NCI-H345 treated with DMSO at 0.1 percent for 48 hours (cell line): ENCODE measurements around the gene TFAP2E.

Source experiments
- DNase-seq: peaks from one replicate; lab custom pipeline; 2025; ENCODE audit not compliant: unreplicated experiment; lab: John Stamatoyannopoulos, UW

TFAP2E gene

DNA sequence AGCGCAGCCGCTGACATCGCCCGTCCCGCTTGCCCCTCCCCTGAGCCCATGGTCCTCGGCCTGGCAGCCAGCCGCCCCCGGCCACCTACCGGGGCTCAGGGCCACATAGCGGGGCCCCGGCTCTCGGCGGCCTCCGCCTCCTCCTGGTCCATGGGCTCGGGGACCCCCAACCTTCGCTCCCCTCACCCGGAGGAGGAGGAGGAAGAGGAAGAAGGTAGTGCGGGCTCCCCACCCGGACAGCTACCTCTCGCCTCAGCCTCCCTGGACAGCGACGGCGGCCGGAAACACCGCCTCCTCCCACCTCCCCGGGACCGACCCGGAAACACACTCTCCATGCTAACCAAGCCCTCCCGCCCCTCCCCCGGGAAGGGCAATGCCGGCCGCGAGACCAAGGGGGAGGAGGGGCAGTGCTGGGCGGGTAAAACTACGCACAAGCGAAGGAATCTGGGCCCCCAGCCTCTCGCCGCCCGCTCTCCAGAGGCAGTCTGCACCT is 15.9 kb upstream of the TFAP2E start, which contains the start of gene KIAA0319L:
KIAA0319L (minus strand) TSS at position 286 of the 493 bp plus-strand sequence. CDS start 2,912 bp downstream, outside the sequence.
- peak; percentile 81 for DNase-seq

DNA sequence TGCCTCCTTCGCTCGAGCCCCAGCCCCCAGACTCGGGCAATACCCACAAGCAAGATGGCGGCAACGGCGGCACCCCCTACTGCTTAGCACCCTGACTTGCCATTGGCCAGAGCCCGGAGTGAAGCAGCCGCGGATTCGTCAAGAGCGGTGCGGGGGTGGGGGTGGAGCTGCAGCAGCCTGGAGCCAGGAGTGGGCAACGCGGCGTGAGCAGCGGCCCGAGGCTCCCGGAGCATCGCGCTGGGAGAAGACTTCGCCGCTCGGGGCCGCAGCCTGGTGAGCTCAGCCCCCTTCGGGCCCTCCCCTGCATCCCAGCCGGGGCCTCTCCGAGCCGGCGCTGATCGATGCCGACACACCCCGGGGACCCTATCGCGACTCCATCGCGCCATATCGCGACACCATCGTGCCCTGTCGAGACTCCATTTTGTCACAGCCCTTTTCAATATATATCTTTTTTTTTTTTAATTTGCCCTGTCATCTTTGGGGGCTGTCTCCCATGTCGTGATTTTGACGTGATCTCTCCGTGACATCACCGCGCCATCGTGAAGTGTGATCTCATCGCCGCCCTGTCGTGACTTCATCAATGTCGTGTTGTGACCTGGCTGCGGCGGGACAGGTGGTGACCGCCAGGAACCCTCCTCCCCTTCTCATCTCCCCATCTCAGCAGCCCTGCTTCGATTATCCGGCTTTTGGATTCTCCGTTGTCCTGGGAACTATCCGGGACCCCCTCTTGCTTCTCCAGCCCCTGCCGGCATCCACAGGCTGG is 15.3 kb upstream of the TFAP2E start, which contains the start of gene NCDN:
NCDN (plus strand) TSS at position 189 of the 763 bp plus-strand sequence; CDS start at position 581, 392 bp downstream.
- peak; percentile 94 for DNase-seq

DNA sequence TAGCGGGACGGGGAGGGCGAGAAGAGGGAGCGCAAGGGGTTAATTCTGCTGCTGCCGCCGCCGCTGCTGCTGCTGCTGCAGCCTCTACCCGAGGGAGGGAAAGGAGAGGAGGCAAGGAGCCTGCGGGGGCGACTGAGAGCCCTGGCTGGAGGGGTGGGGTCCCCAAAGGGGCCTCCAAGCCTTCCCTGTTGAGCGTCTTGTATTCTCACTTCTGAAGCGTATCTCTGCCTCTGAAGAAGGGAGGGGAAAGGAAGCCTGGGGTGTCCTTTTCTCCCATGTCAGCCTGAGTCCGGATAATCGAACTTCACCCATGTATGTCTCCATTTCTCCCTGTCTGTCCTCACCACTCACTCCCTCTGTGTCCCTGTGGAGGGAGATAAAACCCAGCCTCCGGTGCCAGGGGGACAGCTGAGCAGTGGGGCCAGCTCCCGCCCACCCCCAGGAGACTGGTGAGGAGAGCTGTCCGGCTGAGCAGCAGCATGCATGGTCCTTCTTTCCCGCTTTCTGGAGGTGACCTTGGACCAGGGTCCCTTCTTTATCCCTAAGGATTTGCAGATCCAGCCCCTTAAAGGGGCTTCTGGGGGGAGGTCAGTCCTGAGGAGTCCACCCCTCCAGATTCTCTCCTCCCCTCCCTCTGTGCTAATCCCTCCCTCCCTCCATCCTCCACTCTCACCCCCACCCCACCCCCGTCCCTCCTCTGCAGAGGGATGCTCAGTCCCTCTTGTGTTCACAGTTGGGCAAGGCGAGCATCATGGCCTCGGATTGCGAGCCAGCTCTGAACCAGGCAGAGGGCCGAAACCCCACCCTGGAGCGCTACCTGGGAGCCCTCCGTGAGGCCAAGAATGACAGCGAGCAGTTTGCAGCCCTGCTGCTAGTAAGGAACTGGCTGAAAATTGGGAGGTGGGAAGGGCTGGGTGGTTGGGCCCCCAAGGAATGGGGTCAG is 14.5 kb upstream of the TFAP2E start:
- DNase-seq, result no peak

DNA sequence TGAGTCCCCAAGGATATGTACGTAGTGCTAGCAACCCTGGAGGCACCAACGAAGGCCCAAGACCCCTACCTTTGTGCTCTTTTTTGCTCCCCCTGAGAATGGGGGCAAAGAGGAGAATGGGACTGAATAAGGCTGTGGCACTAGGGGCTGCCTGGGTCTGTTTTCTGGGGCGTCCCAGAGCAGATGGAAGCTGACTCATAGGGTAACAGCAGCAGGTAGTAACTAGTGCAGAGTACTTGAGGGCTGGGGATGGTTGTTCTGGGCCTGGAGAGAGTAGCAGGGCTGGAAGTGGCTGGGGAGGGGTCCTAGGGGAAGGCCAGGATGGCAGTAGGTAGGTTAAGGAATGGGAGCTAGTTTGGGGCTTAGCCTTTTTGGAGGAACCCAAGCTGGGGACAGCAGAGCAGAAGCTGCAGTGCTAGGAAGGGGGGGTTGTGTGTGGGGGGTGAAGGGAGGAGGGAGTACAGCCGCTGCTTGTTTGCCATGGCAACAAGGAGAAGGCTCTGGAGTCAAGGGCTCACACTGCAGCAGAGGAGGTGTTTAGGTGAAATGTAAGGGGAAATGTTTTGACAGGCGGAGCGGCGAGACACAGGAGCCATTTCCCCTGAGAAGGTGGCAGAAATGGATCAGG is 13.7 kb upstream of the TFAP2E start:
- no peak for DNase-seq

DNA sequence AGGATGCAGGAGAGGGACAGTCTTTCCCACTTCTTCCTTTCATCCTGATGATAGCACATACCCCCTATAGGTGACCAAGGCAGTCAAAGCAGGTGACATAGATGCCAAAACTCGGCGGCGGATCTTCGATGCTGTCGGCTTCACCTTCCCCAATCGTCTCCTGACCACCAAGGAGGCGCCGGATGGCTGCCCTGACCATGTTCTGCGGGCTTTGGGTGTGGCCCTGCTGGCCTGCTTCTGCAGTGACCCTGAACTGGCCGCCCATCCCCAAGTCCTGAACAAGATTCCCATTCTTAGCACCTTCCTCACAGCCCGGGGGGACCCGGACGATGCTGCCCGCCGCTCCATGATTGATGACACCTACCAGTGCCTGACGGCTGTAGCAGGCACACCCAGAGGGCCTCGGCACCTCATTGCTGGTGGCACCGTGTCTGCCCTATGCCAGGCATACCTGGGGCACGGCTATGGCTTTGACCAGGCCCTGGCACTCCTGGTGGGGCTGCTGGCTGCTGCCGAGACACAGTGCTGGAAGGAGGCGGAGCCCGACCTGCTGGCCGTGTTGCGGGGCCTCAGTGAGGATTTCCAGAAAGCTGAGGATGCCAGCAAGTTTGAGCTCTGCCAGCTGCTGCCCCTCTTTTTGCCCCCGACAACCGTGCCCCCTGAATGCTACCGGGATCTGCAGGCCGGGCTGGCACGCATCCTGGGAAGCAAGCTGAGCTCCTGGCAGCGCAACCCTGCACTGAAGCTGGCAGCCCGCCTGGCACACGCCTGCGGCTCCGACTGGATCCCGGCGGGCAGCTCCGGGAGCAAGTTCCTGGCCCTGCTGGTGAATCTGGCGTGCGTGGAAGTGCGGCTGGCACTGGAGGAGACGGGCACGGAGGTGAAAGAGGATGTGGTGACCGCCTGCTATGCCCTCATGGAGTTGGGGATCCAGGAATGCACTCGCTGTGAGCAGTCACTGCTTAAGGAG is 12.6 kb upstream of the TFAP2E start:
- DNase-seq, result no peak

DNA sequence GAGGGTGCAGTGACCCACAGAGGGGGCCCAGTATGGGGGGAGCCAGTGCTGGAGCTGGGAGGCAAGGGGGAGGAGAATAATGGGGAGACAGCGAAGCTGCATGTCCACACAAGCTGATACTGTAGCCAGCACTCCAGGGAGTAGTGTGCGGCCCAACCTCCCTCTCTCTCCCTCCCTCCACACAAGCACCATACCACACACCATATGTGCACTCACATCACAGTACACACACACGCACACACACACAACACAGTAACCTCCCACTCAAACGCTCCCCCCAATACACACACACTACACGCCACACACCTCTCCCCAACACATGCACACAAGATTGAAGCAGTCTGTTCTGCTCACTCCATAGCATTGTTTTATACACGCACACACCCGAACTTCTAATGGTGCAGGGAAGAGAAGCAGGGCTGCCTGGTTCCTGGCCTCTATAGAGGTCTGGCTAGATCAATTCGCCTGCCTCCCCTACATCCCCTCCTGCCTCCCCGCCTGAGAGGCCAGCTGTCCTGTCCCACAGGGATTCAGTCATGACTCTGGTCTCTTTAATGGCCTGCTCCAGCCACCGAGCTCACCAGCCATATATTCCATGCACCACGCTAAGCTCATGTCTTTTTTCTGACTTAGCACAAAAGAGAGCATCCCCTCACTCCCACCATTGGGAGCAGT is 11.7 kb upstream of the TFAP2E start:
- DNase-seq, result no peak

DNA sequence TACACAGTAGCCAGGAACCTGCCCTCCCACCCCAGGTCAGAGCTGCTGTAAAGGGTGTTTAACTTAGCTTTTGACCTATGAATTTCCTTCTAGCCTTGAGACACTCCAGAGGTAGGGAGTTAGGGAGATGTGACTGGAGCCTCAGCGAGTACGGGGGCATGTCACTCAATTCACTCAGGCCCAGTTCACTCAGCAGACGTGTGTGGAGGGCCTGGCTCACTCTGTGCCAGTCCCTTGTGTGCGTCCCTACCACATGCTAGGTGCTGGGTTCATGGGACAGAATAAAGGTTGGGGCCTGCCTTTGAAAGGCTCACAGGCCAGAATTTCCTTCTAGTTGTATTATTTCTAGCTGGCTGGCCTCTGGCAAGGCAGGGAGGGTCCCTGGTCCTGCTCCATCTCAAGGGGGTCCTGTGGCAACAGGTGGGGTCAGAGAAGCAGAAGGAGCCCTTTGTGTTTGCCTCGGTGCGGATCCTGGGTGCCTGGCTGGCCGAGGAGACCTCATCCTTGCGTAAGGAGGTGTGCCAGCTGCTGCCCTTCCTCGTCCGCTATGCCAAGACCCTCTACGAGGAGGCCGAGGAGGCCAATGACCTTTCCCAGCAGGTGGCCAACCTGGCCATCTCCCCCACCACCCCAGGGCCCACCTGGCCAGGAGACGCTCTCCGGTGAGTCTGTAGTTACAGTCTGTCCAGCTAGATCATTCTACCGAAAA is 11.0 kb upstream of the TFAP2E start:
- DNase-seq, result no peak

DNA sequence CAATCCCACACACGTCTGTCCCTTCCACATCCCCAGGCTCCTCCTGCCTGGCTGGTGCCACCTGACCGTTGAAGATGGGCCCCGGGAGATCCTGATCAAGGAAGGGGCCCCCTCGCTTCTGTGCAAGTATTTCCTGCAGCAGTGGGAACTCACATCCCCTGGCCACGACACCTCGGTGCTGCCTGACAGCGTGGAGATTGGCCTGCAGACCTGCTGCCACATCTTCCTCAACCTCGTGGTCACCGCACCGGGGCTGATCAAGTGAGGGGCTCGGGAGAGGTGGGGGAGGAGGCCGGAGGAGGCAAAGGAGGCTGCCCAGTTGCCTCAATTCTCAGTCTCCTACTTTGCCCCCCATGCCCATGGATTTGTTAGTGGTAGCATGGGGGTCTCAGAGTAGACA is 9.9 kb upstream of the TFAP2E start:
- no peak for DNase-seq

DNA sequence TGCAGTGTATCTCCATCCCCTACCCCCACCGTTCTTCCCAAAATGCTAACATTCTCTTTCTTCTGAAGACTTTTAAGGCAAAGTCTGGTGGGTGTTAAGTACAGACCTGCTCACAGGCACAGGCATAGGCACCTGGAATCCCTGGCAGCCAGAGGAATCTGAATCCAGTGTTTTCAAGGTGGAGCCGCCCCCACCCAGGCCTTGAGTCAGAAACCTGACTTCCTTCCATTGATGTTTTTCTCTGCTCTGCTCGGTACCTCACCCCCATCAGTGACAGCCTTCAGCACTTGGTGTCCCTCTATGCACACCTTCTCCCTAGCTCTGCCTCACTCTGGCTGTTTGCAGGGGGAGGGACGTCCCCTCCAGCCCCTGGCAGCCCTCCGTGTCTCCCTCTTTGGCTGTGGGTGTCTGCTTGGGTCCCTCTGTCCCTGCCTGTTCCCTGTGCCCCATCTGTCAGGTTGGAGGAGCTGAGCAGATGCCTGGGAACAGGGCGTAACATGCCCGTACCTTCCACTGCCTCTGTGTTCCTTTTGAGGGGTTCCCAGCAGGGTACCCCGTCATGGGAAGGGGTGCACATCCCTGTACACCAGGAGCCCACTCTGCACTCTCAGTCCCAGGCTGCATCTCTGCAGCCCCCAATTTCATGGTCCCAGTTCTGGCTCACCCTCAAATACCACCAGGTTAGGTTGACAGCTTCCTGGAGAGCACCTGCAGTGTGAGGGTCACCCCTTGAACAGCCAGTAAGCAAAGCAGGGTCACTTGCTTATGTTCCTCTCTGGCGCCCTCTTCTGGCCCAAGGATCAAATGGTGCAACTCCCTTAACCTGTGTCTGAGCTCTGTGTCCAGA is 8.9 kb upstream of the TFAP2E start:
- peak; percentile 37 for DNase-seq

DNA sequence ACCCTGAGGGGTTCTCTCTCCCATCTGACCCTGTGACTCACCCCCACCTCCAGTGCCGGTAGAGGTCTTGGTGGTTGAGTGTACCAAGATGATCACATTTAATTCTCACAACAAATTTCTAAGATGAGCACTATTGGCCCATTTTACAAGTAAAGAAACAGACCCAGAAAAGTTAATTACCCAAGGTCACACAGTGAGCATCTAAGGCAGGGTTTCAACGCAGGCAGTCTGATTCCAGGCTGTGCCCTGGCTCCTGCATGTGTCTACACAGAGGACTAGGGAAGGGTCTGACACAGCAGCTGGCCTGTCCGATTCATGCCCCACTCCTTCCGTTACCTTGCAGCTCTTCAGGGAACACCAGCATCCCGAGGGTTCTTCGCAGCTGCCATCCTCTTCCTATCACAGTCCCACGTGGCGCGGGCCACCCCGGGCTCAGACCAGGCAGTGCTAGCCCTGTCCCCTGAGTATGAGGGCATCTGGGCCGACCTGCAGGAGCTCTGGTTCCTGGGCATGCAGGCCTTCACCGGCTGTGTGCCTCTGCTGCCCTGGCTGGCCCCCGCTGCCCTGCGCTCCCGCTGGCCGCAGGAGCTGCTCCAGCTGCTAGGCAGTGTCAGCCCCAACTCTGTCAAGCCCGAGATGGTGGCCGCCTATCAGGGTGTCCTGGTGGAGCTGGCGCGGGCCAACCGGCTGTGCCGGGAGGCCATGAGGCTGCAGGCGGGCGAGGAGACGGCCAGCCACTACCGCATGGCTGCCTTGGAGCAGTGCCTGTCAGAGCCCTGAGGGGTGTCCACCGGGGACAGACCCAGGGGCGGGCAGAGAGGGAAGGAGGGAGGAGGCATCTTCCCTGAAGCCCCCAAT is 8.0 kb upstream of the TFAP2E start:
- DNase-seq, result no peak

DNA sequence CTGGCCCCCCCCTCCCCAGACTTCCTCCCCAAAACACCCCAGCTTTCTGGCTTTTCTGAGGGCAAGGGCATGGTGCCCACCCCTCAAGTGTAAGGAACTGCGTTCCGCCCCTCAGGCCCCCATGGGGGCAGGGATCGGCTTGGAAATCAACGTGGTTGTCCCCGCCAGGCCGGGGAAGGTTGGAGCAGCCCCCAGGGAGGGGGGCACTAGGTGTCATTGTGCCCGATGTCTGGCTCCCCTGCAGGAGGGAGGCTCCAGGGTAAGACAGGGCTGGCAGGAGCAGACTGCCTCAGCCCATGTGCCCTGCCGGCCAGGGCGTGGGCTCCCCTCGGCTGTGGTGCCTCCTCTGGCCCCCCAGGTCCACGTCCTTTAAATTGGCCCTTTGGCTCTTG is 7.4 kb upstream of the TFAP2E start:
- DNase-seq, result no peak

DNA sequence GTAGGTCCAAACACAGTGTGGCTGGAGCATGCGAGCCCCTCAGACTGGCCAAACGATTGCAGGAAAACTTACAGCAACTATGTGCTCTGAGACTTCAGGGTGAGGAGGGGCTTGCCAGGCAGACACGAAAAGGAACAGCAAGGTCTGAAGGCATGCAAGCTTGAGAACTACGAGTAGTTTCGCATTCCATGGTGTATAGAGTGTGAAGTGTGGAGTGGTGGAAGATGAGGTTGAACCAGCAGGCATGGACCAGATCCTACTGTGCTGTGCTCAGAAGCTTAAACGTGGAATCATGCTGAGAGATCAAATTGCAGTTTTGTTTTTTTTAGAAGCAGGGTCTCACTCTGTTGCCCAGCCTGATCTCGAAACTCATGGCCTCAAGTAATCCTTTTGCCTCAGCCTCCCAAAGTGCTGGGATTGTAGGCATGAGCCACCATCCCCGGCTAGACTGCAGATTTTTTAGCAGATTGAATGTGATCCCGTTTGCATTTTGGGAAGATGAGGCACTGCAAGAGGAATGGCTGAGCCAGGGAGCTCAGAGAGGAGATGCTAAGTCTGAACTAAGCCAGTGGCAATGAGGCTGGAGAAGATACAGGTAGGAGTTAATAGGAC is 5.1 kb upstream of the TFAP2E start:
- DNase-seq, result no peak

DNA sequence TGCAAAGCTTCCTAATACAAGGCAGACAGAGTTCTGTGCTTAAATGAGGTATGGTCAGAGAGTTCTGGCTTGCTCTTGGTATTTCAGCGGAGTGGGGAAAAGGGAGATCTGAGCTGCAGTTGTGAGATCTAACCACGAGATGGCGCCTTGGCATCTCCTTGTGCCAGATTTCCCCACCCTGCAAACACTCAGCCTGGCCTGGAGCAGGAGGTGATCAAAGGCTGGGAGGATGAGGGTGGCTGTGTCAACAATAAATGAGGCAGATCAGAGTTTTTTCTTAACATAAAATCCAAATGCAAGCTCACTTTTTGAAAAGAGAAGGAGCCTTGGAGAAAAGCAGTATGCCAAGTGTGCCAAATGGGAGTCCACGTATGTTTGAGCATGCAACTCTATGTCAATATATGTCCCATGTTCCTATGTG is 4.1 kb upstream of the TFAP2E start:
- DNase-seq, result peak; percentile 79

DNA sequence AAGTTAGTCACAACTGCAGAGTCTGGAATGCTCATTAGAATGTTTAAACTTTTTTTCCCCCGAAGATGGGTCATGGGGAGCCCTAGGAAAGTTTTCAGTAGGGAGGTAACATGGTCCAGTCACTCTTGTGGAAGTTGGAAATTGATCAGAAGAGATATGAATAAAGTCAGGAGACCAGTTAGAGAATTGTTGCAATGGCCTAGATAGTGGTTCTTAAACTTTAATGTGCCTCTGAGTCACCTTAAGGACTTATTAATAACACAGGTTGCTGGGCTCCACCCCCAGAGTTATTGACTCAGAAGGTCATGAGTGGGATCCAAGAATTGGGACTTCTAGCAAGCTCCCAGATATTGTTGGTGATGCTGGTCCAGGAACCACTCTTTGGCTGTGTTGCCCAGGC is 3.2 kb upstream of the TFAP2E start:
- no peak for DNase-seq

DNA sequence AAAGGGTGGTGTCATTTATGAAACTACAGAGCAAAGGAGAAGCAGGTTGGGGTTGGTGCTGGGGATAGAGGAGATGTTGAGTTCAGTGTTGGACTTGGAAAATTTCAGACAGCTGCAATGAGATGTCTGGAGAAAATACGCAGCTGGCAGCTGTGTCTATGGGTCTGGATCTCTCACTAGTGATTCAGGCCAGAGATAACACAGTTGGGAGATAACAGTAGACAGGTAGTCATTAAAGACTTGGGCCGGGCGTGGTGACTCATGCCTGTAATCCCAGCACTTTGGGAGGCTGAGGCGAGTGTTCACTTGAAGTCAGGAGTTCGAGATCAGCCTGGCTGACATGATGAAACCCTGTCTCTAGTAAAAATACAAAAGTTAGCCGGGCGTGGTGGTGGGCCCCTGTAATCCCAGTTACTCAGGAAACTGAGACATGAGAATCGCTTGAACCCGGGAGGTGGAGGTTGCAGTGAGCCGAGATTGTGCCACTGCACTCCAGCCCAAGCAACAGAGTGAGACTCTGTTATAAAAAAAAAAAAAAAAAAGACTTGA is 2.5 kb upstream of the TFAP2E start:
- no peak for DNase-seq

DNA sequence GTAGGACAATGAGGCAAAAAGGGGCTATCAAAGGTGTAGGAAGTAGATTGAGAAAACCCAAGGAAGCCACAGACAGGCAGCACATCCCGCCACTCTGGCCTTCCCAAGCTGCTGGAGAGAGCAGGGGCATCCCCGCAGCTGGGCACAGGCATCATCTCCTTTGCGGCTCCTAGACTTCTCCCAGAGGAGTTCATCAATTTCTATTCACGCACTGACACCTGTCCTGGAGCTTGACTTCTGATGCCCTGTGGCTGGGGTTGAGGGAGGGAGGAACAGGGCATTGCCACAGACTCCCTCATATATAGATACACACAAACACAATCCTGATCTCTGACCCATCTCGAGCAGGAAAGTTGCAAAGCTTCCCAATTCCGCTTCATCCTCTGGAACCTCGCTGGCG is 1.9 kb upstream of the TFAP2E start:
- DNase-seq, result no peak
